Fibroblast of skin of left quadriceps (primary cell): ENCODE measurements around the gene RPTN.

Experiments used
- DNase-seq, 2 experiments: peaks; one replicate each; pipeline ENCODE4 v3.0.0-alpha.2; 2013; ENCODE audit warnings: low read depth in 2 of 2

The RPTN gene

GRCh38 chr1:152159144-152159543, at the start of gene RPTN:
RPTN (minus strand) TSS chr1:152159228; CDS start chr1:152157889, 1,339 bp downstream.
- no peak for DNase-seq

GRCh38 chr1:152198982-152199381, 40.0 kb upstream of the RPTN start:
- DNase-seq: no peak

- DNase-seq: no peak
These were observed 38.4 kb upstream of the RPTN start for GRCh38 chr1:152197361-152197941.

GRCh38 chr1:152191711-152192110, 32.7 kb upstream of the RPTN start:
- DNase-seq: no peak

- no peak for DNase-seq
These were observed 32.2 kb upstream of the RPTN start for GRCh38 chr1:152191260-152191659.

- DNase-seq: no peak
These were observed 31.6 kb upstream of the RPTN start for GRCh38 chr1:152190589-152190988.

GRCh38 chr1:152189657-152190442, 30.8 kb upstream of the RPTN start:
- DNase-seq: peak in 1 of 2 experiments; percentile 24

GRCh38 chr1:152188673-152189591, 29.9 kb upstream of the RPTN start:
- DNase-seq: no peak

GRCh38 chr1:152186556-152187285, 27.7 kb upstream of the RPTN start:
- no peak for DNase-seq

- DNase-seq: peak in 1 of 2 experiments; percentile 29
These were observed 26.7 kb upstream of the RPTN start for GRCh38 chr1:152185544-152186391.

- peak in 1 of 2 experiments; percentile 29 for DNase-seq
These were observed 23.9 kb upstream of the RPTN start for GRCh38 chr1:152182944-152183361.

GRCh38 chr1:152182431-152182830, 23.4 kb upstream of the RPTN start:
- DNase-seq: no peak

GRCh38 chr1:152179566-152179965, 20.5 kb upstream of the RPTN start:
- DNase-seq: no peak

GRCh38 chr1:152170287-152170905, 11.4 kb upstream of the RPTN start:
- no peak for DNase-seq

GRCh38 chr1:152169366-152170025, 10.5 kb upstream of the RPTN start:
- no peak for DNase-seq

- DNase-seq: no peak
These were observed 9.5 kb upstream of the RPTN start for GRCh38 chr1:152168535-152168868.

GRCh38 chr1:152167835-152168534, 9.0 kb upstream of the RPTN start:
- DNase-seq: peak in 1 of 2 experiments; percentile 43

GRCh38 chr1:152166966-152167365, 7.9 kb upstream of the RPTN start:
- DNase-seq: no peak
